Amniotic stem cell (primary cell): ENCODE measurements around the gene TEK.
"Not testable (repeated sequence)": the region's sequence is repeated elsewhere in the genome, so short reads cannot be mapped to it uniquely, and the experiment has no call there.

Source experiments
- DNase-seq: peaks from one replicate; lab custom pipeline; 2025; lab: John Stamatoyannopoulos, UW

The TEK gene

GRCh38 chr9:27108981-27109541, at the start of gene TEK:
TSS of gene TEK (plus strand) at chr9:27109225. CDS start at chr9:27109591, 366 bp downstream.
- no peak for DNase-seq

GRCh38 chr9:27059412-27059811, 49.6 kb upstream of the TEK start:
- no peak for DNase-seq

- DNase-seq: no peak
Measured at GRCh38 chr9:27059907-27060306, 49.1 kb upstream of the TEK start.

- no peak for DNase-seq
Measured at GRCh38 chr9:27065288-27065687, 43.7 kb upstream of the TEK start.

GRCh38 chr9:27073841-27074728, 34.9 kb upstream of the TEK start:
- DNase-seq: no peak

GRCh38 chr9:27078685-27079084, 30.3 kb upstream of the TEK start:
- no peak for DNase-seq

GRCh38 chr9:27085456-27085855, 23.6 kb upstream of the TEK start:
- no peak for DNase-seq

- peak; percentile 59 for DNase-seq
Measured at GRCh38 chr9:27086818-27087680, 22.0 kb upstream of the TEK start.

GRCh38 chr9:27088981-27089380, 20.0 kb upstream of the TEK start:
- no peak for DNase-seq

- no peak for DNase-seq
Measured at GRCh38 chr9:27089706-27090105, 19.3 kb upstream of the TEK start.

- DNase-seq: no peak
Measured at GRCh38 chr9:27090231-27090630, 18.8 kb upstream of the TEK start.

- no peak for DNase-seq
Measured at GRCh38 chr9:27090711-27091110, 18.3 kb upstream of the TEK start.

GRCh38 chr9:27092496-27092895, 16.5 kb upstream of the TEK start:
- not testable (repeated sequence) for DNase-seq

GRCh38 chr9:27093384-27094067, 15.5 kb upstream of the TEK start:
- not testable (repeated sequence) for DNase-seq

- DNase-seq: peak; percentile 24
Measured at GRCh38 chr9:27094640-27095298, 14.3 kb upstream of the TEK start.

- DNase-seq: no peak
Measured at GRCh38 chr9:27107241-27107640, 1.8 kb upstream of the TEK start.

- no peak for DNase-seq
Measured at GRCh38 chr9:27109621-27110020, 596 bp downstream of the TEK start.

GRCh38 chr9:27110181-27110580, 1.2 kb downstream of the TEK start:
- DNase-seq: no peak

GRCh38 chr9:27112235-27112634, 3.2 kb downstream of the TEK start:
- no peak for DNase-seq

GRCh38 chr9:27117489-27118135, 8.6 kb downstream of the TEK start:
- no peak for DNase-seq

- DNase-seq: peak; percentile 14
Measured at GRCh38 chr9:27118916-27119315, 9.9 kb downstream of the TEK start.
